Measurements from ENCODE around the gene DOCK3. TPM values are rescaled to one million over a fixed set of nuclear protein-coding genes. Genes with fewer than 3 reads are reported as not detected.
"Not testable (repeated sequence)": the region's sequence is repeated elsewhere in the genome, so short reads cannot be mapped to it uniquely, and the experiment has no call there.

DOCK3 gene
- total RNA-seq, 1 donor from 2014 or later: 42.6 TPM

- no peak for DNase-seq
Observed at GRCh38 chr3:51110586-51110985, 435.9 kb downstream of the DOCK3 start.

GRCh38 chr3:51122944-51123343 lies 448.2 kb downstream of the DOCK3 start:
- no peak for DNase-seq

- DNase-seq: no peak
Observed at GRCh38 chr3:51123531-51123930, 448.8 kb downstream of the DOCK3 start.

- DNase-seq: not testable (repeated sequence)
Observed at GRCh38 chr3:51131607-51132006, 456.9 kb downstream of the DOCK3 start.

DNA sequence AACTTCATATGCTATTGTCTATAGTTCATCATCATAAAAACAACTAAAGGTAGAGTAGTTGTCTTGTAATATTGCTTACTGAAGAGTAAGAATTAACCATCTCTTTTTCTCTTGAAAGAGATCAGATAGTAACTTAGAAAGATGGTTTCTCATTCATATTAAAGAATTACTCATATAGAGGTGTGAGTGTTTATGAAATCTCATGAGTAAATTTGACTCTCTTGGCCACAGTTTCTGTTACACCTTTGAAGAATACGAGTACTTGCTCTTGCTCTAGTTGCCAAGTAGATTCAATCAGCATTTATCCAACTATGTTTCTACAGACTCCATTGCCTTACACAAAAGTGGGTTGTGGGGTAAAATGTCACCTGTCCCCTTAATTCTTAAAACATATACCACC lies 463.0 kb downstream of the DOCK3 start:
- no peak for DNase-seq

DNA sequence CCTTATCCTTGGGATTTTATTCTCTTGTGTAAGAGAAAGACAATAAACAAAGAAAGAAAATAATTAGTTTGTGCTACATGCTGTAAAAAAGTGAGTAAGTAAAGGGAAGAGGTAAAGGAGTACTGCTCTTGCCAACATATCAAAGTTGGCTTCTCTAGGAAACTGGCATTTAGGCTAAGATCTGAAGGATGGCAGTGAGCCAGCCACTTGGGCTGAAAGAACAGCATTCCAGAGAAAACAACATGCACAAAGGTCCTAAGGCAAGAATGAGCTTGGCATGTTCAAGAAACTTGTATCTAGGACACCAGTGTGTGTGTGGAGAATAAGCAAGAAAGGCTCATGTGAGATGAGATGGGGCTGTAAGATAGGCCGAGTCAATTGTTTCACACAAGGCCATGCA lies 464.9 kb downstream of the DOCK3 start:
- DNase-seq: no peak

DNA sequence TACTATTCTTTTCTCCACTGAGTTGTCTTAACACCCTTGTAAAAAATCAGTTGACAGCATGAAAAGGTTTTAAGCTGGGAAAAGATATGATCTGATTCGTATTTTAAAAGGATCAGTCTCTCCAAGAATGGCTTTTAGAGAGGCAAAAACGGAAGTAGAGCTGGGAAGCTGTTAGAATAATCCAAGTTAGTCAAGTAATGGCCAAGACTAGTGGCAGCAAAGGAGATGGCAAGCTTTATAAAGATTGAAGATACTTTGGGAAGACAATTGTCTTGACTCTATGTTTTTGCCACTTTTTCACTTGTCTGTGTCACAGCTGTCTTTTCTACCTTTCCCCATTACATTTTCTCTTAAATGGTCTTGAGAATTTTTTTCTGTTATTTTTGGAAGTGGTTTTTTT lies 466.8 kb downstream of the DOCK3 start:
- DNase-seq: no peak

GRCh38 chr3:51145811-51146585 lies 471.3 kb downstream of the DOCK3 start:
- no peak for DNase-seq

- no peak for DNase-seq
Observed at GRCh38 chr3:51146781-51147180, 472.1 kb downstream of the DOCK3 start.

DNA sequence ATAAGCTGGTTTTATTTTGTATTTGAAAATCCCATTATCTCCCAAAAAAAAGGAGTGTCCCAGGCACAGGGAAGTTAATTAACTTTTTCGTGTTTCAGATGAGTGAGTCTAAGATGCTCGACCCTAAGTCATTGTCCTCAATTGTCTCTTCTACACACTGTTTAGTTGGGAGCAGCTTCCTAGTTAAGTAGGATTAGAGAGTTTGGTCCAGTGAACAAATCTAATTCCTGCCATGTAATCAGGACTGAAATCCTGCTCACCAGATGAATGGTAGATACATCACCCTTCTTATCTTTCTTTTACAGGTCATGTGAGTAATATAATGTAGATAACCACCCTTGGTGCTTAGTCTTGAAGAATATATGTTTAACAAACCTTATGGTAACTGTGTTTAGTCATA lies 481.4 kb downstream of the DOCK3 start:
- no peak for DNase-seq

GRCh38 chr3:51163051-51163450 lies 488.3 kb downstream of the DOCK3 start:
- no peak for DNase-seq

GRCh38 chr3:51173518-51174271 lies 499.0 kb downstream of the DOCK3 start:
- no peak for DNase-seq

GRCh38 chr3:51176923-51177322 lies 502.2 kb downstream of the DOCK3 start:
- DNase-seq: no peak

DNA sequence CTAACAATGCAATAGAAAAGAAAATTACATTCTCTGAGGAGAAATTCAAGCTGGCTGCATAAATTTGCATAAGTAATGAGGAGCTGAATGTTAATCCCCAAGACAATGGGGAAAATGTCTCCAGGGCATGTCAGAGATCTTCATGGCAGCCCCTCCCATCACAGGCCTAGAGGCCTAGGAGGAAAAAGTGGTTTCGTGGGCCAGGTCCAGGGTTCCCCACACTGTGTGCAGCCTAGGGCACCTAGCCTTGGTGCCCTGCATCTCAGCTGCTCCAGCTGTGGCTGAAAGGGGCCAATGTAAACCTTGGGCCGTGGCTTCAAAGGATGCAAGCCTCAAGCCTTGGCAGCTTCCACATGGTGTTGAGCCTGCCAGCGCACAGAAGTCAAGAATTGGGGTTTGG lies 511.7 kb downstream of the DOCK3 start:
- DNase-seq: not testable (repeated sequence)

- DNase-seq: no peak
Observed at GRCh38 chr3:51190199-51190598, 515.5 kb downstream of the DOCK3 start.

DNA sequence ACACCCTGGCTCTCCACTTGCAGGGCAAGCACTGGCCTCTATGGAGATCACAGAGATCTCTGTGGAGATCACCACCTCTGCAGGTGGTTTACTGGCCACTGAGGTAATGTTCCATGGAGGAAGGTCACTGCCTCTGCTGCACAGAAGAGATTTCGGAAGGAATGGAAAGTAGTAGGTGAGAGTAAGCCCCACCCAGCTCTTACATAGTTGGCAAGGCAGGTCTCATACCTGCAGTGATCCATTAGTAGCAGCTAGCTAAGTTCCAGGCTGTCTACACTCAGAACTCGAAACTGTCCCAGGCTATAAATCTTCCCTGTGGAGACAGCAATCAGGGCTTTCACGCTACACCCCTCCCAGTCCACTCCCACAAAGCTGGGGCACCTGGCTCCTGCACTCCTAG lies 516.1 kb downstream of the DOCK3 start:
- DNase-seq: no peak

GRCh38 chr3:51191768-51192167 lies 517.0 kb downstream of the DOCK3 start:
- DNase-seq: no peak

- DNase-seq: no peak
Observed at GRCh38 chr3:51198477-51198876, 523.8 kb downstream of the DOCK3 start.

GRCh38 chr3:51199296-51199695 lies 524.6 kb downstream of the DOCK3 start:
- DNase-seq: not testable (repeated sequence)

- DNase-seq: no peak
Observed at GRCh38 chr3:51216291-51216690, 541.6 kb downstream of the DOCK3 start.

GRCh38 chr3:51221959-51222358 lies 547.2 kb downstream of the DOCK3 start:
- DNase-seq: no peak

- no peak for DNase-seq
Observed at GRCh38 chr3:51224283-51224682, 549.6 kb downstream of the DOCK3 start.

DNA sequence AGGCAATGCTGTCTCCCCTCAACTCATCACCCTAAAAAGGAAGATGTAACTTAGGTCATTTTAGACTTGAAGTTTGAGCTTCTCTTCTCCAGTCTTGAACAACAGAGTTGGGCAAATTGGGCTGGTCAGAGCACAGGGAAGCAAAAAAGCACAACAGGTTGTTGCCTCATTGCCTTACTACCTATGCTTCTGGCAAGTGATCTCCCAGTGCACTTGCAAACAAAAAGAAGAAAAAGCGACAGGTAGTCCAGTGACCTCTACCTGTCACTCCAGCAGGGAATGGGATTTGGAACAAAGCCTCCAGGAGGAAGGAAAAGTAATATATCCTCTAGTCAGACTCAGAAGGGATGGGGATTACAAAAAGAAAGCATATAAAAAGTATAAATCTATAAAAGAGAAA lies 550.1 kb downstream of the DOCK3 start:
- DNase-seq: no peak

GRCh38 chr3:51242939-51243338 lies 568.2 kb downstream of the DOCK3 start:
- DNase-seq: no peak
